PC-9 (cell line): ENCODE results near the gene MYL4.

Experiments
- CTCF ChIP-seq: fragments of 200-600 bp; sonication (generic); conservative IDR thresholded peaks from 2 replicates; pipeline ENCODE4 v1.6.1; 2017; ENCODE audit warnings: mixed run types, antibody characterized with exemption, mild to moderate bottlenecking, moderate library complexity
- EZH2 ChIP-seq: fragments of 200-600 bp; sonication (generic); IDR thresholded peaks from 2 replicates; pipeline ENCODE4 v1.8.0; 2017; ENCODE audit warnings: antibody characterized with exemption, low read depth

GRCh38 chr17:47264166-47264565 is 55.0 kb downstream of the MYL4 start:
- TF ChIP-seq CTCF (no peak), EZH2 (no peak)
